GM12864 (cell line): ENCODE data around the gene WDFY4.

Experiments
- DNase-seq: peaks from one replicate; pipeline ENCODE4 v3.0.0-alpha.2; 2011; ENCODE audit warnings: low read depth
- H3K4me3 ChIP-seq: 2 replicates; pipeline ENCODE4 v1.5.1; 2011; ENCODE audit warnings: mild to moderate bottlenecking, low read depth, low read length, control low read depth
- CTCF ChIP-seq: IDR thresholded peaks from 2 replicates; pipeline ENCODE4 v1.5.1; 2011; ENCODE audit warnings: low read depth, mild to moderate bottlenecking, moderate library complexity, low read length, control low read depth, inconsistent platforms; ENCODE audit errors: missing control alignments

The WDFY4 gene

GRCh38 chr10:48946332-48946731 lies 261.7 kb downstream of the WDFY4 start:
- no peak overlapping the region for H3K4me3 ChIP-seq
- TF ChIP-seq CTCF = no peak
- no peak for DNase-seq

- no peak for DNase-seq
- H3K4me3 ChIP-seq = no peak overlapping the region
- no peak for TF ChIP-seq CTCF
Observed at GRCh38 chr10:48946891-48947500, 262.3 kb downstream of the WDFY4 start.

- TF ChIP-seq CTCF = no peak
- no peak for DNase-seq
- no peak overlapping the region for H3K4me3 ChIP-seq
Observed at GRCh38 chr10:48947690-48948469, 263.2 kb downstream of the WDFY4 start.

GRCh38 chr10:48948470-48949037 lies 263.9 kb downstream of the WDFY4 start:
- no peak overlapping the region for H3K4me3 ChIP-seq
- TF ChIP-seq CTCF = no peak
- DNase-seq = no peak

DNA sequence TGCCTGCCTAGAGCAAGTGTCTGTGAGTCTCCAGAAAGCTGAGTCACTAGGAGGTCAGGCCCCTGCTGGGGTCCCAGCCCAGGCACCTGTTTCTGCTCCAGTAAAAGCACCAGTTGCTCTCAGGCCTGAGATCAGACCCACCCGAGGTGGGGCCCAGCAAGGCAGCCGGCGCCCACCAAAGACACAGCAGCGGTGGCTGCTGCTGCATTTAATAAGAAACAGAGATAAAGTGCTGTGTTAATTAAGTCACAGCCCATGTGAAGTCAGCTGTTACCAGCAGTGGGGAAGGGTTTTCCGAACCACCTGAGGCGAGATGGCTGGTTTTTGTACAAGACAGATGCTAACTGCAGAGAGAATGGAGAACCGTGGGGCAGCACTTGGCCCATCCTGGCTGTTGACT lies 267.0 kb downstream of the WDFY4 start:
- H3K4me3 ChIP-seq = no peak overlapping the region
- TF ChIP-seq CTCF = no peak
- DNase-seq = no peak

GRCh38 chr10:48957361-48958151 lies 272.9 kb downstream of the WDFY4 start:
- no peak for DNase-seq
- TF ChIP-seq CTCF = no peak
- H3K4me3 ChIP-seq = no peak overlapping the region
